ENCODE measurements around the gene UQCC2.

Gene UQCC2

GRCh38 chr6:33723371-33724085 lies 12.0 kb upstream of the UQCC2 start:
- no peak overlapping the region for H2BK120ac ChIP-seq (ENCODE audit: low read depth, low read length)
- H3K27ac ChIP-seq (replicated peaks; ENCODE audit: low read length), result no peak overlapping the region
- no peaks in the 10 kb centered on the region for H3K79me1 ChIP-seq (ENCODE audit: low read depth, low read length)
- H2BK5ac ChIP-seq (ENCODE audit: low read length), result no peak overlapping the region
- H3K18ac ChIP-seq (ENCODE audit: low read length), result no peak overlapping the region
- peaks cover 0 to 2% of the 10 kb centered on the region in 2 donors for H3K4me1 ChIP-seq (ENCODE audit: control insufficient read depth in 2 of 2, insufficient read depth in 1 of 2, low read depth in 1 of 2, low read length in 2 of 2)
- peak overlapping the region; percentile 33 for H3K9ac ChIP-seq (ENCODE audit: low read depth, low read length, poor library complexity)
- no peak overlapping the region for H3K14ac ChIP-seq (ENCODE audit: low read length)
- no peak for DNase-seq (ENCODE audit: low spot score)
- H3K4ac ChIP-seq (ENCODE audit: low read length), result no peak overlapping the region
- H3K4me3 ChIP-seq (ENCODE audit: low read length in 2 of 2), result no peak overlapping the region
- peak overlapping the region; percentile 8 for H3K23ac ChIP-seq (ENCODE audit: low read depth, low read length, poor library complexity)
- H3K4me2 ChIP-seq (ENCODE audit: insufficient read depth, low read length, poor library complexity, severe bottlenecking), result no peak overlapping the region
- H2BK15ac ChIP-seq (ENCODE audit: low read length), result no peak overlapping the region
- no peak overlapping the region for H4K91ac ChIP-seq (ENCODE audit: low read depth, low read length, poor library complexity)
- H3K9me3 ChIP-seq (replicated peaks in 1 of 2; ENCODE audit: control insufficient read depth in 2 of 2, insufficient read depth in 1 of 2, low read depth in 1 of 2, low read length in 2 of 2), result no peaks in the 10 kb centered on the region
- no CpG with 5 or more reads among the region's 3 CpGs for WGBS, 2 donors (ENCODE audit: extremely low coverage in 2 of 2, insufficient read length in 2 of 2, insufficient replicate concordance in 1 of 2)
- peaks cover 0 to 35% (median 0%) of the 10 kb centered on the region in 3 experiments for H3K27me3 ChIP-seq (ENCODE audit: control insufficient read depth in 3 of 3, insufficient read depth in 3 of 3, low read depth in 1 of 3, low read length in 3 of 3)
- no peaks in the 10 kb centered on the region for H3K36me3 ChIP-seq (replicated peaks in 1 of 2; ENCODE audit: control insufficient read depth in 2 of 2, insufficient read depth in 2 of 2, low read length in 2 of 2)
- no peak overlapping the region for H2AFZ ChIP-seq (ENCODE audit: low read length)
- no peak overlapping the region for H4K8ac ChIP-seq (ENCODE audit: low read depth, low read length)
- no peak overlapping the region for H2AK5ac ChIP-seq (ENCODE audit: low read depth, low read length)
- H2BK12ac ChIP-seq (ENCODE audit: low read length), result no peak overlapping the region

- Histone ChIP-seq H3K9me3 (replicated peaks in 1 of 2; ENCODE audit: control insufficient read depth in 2 of 2, insufficient read depth in 1 of 2, low read depth in 1 of 2, low read length in 2 of 2) (no peaks in the 10 kb centered on the region), H4K8ac (ENCODE audit: low read depth, low read length) (no peak overlapping the region), H3K27me3 (ENCODE audit: control insufficient read depth in 3 of 3, insufficient read depth in 3 of 3, low read depth in 1 of 3, low read length in 3 of 3) (peaks cover 0 to 34% (median 0%) of the 10 kb centered on the region in 3 experiments), H2AFZ (ENCODE audit: low read length) (no peak overlapping the region), H2BK5ac (ENCODE audit: low read length) (no peak overlapping the region), H3K36me3 (replicated peaks in 1 of 2; ENCODE audit: control insufficient read depth in 2 of 2, insufficient read depth in 2 of 2, low read length in 2 of 2) (no peaks in the 10 kb centered on the region), H3K9ac (ENCODE audit: low read depth, low read length, poor library complexity) (no peak overlapping the region), H3K14ac (ENCODE audit: low read length) (no peak overlapping the region), H2BK15ac (ENCODE audit: low read length) (no peak overlapping the region), H3K27ac (replicated peaks; ENCODE audit: low read length) (no peak overlapping the region), H2BK12ac (ENCODE audit: low read length) (no peak overlapping the region), H3K4me2 (ENCODE audit: insufficient read depth, low read length, poor library complexity, severe bottlenecking) (no peak overlapping the region), H3K4ac (ENCODE audit: low read length) (no peak overlapping the region), H3K23ac (ENCODE audit: low read depth, low read length, poor library complexity) (no peak overlapping the region), H2AK5ac (ENCODE audit: low read depth, low read length) (no peak overlapping the region), H2BK120ac (ENCODE audit: low read depth, low read length) (no peak overlapping the region), H3K4me3 (ENCODE audit: low read length in 2 of 2) (no peak overlapping the region), H3K18ac (ENCODE audit: low read length) (no peak overlapping the region), H3K79me1 (ENCODE audit: low read depth, low read length) (no peaks in the 10 kb centered on the region), H4K91ac (ENCODE audit: low read depth, low read length, poor library complexity) (no peak overlapping the region), H3K4me1 (ENCODE audit: control insufficient read depth in 2 of 2, insufficient read depth in 1 of 2, low read depth in 1 of 2, low read length in 2 of 2) (peaks cover 0 to 2% of the 10 kb centered on the region in 2 donors)
- no CpG with 5 or more reads among the region's 5 CpGs for WGBS, 2 donors (ENCODE audit: extremely low coverage in 2 of 2, insufficient read length in 2 of 2, insufficient replicate concordance in 1 of 2)
- no peak for DNase-seq (ENCODE audit: low spot score)
Observed at GRCh38 chr6:33722103-33722623, 10.7 kb upstream of the UQCC2 start.

- no peaks in the 10 kb centered on the region for H3K9me3 ChIP-seq (replicated peaks in 1 of 2; ENCODE audit: control insufficient read depth in 2 of 2, insufficient read depth in 1 of 2, low read depth in 1 of 2, low read length in 2 of 2)
- H3K4me2 ChIP-seq (ENCODE audit: insufficient read depth, low read length, poor library complexity, severe bottlenecking), result no peak overlapping the region
- DNase-seq (ENCODE audit: low spot score), result no peak
- no peaks in the 10 kb centered on the region for H3K79me1 ChIP-seq (ENCODE audit: low read depth, low read length)
- no peak overlapping the region for H3K9ac ChIP-seq (ENCODE audit: low read depth, low read length, poor library complexity)
- H2BK12ac ChIP-seq (ENCODE audit: low read length), result no peak overlapping the region
- no peak overlapping the region for H4K91ac ChIP-seq (ENCODE audit: low read depth, low read length, poor library complexity)
- no peak overlapping the region for H2BK120ac ChIP-seq (ENCODE audit: low read depth, low read length)
- no peak overlapping the region for H3K14ac ChIP-seq (ENCODE audit: low read length)
- H3K36me3 ChIP-seq (replicated peaks in 1 of 2; ENCODE audit: control insufficient read depth in 2 of 2, insufficient read depth in 2 of 2, low read length in 2 of 2), result no peaks in the 10 kb centered on the region
- H2BK15ac ChIP-seq (ENCODE audit: low read length), result no peak overlapping the region
- no CpG with 5 or more reads among the region's 5 CpGs for WGBS, 2 donors (ENCODE audit: extremely low coverage in 2 of 2, insufficient read length in 2 of 2, insufficient replicate concordance in 1 of 2)
- peaks cover 0 to 2% of the 10 kb centered on the region in 2 donors for H3K4me1 ChIP-seq (ENCODE audit: control insufficient read depth in 2 of 2, insufficient read depth in 1 of 2, low read depth in 1 of 2, low read length in 2 of 2)
- H4K8ac ChIP-seq (ENCODE audit: low read depth, low read length), result no peak overlapping the region
- no peak overlapping the region for H2BK5ac ChIP-seq (ENCODE audit: low read length)
- no peak overlapping the region for H2AK5ac ChIP-seq (ENCODE audit: low read depth, low read length)
- no peak overlapping the region for H3K23ac ChIP-seq (ENCODE audit: low read depth, low read length, poor library complexity)
- peaks cover 0 to 33% (median 0%) of the 10 kb centered on the region in 3 experiments for H3K27me3 ChIP-seq (ENCODE audit: control insufficient read depth in 3 of 3, insufficient read depth in 3 of 3, low read depth in 1 of 3, low read length in 3 of 3)
- no peak overlapping the region for H3K4me3 ChIP-seq (ENCODE audit: low read length in 2 of 2)
- H3K4ac ChIP-seq (ENCODE audit: low read length), result no peak overlapping the region
- no peak overlapping the region for H2AFZ ChIP-seq (ENCODE audit: low read length)
- H3K18ac ChIP-seq (ENCODE audit: low read length), result no peak overlapping the region
- no peak overlapping the region for H3K27ac ChIP-seq (replicated peaks; ENCODE audit: low read length)
Observed at GRCh38 chr6:33721508-33721907, 10.0 kb upstream of the UQCC2 start.

GRCh38 chr6:33720998-33721397 lies 9.5 kb upstream of the UQCC2 start:
- H3K79me1 ChIP-seq (ENCODE audit: low read depth, low read length), result no peaks in the 10 kb centered on the region
- no CpG with 5 or more reads among the region's 1 CpG for WGBS, 2 donors (ENCODE audit: extremely low coverage in 2 of 2, insufficient read length in 2 of 2, insufficient replicate concordance in 1 of 2)
- no peak for DNase-seq (ENCODE audit: low spot score)
- H2BK12ac ChIP-seq (ENCODE audit: low read length), result no peak overlapping the region
- no peak overlapping the region for H2AK5ac ChIP-seq (ENCODE audit: low read depth, low read length)
- H2BK15ac ChIP-seq (ENCODE audit: low read length), result no peak overlapping the region
- peaks cover 0 to 2% of the 10 kb centered on the region in 2 donors for H3K4me1 ChIP-seq (ENCODE audit: control insufficient read depth in 2 of 2, insufficient read depth in 1 of 2, low read depth in 1 of 2, low read length in 2 of 2)
- H3K27me3 ChIP-seq (ENCODE audit: control insufficient read depth in 3 of 3, insufficient read depth in 3 of 3, low read depth in 1 of 3, low read length in 3 of 3), result peaks cover 0 to 33% (median 0%) of the 10 kb centered on the region in 3 experiments
- no peak overlapping the region for H4K91ac ChIP-seq (ENCODE audit: low read depth, low read length, poor library complexity)
- no peak overlapping the region for H3K18ac ChIP-seq (ENCODE audit: low read length)
- no peak overlapping the region for H2AFZ ChIP-seq (ENCODE audit: low read length)
- H3K4me2 ChIP-seq (ENCODE audit: insufficient read depth, low read length, poor library complexity, severe bottlenecking), result no peak overlapping the region
- no peak overlapping the region for H3K27ac ChIP-seq (replicated peaks; ENCODE audit: low read length)
- H3K23ac ChIP-seq (ENCODE audit: low read depth, low read length, poor library complexity), result no peak overlapping the region
- no peak overlapping the region for H2BK120ac ChIP-seq (ENCODE audit: low read depth, low read length)
- H3K9me3 ChIP-seq (replicated peaks in 1 of 2; ENCODE audit: control insufficient read depth in 2 of 2, insufficient read depth in 1 of 2, low read depth in 1 of 2, low read length in 2 of 2), result no peaks in the 10 kb centered on the region
- H3K14ac ChIP-seq (ENCODE audit: low read length), result no peak overlapping the region
- H3K36me3 ChIP-seq (replicated peaks in 1 of 2; ENCODE audit: control insufficient read depth in 2 of 2, insufficient read depth in 2 of 2, low read length in 2 of 2), result no peaks in the 10 kb centered on the region
- H3K4ac ChIP-seq (ENCODE audit: low read length), result no peak overlapping the region
- H3K4me3 ChIP-seq (ENCODE audit: low read length in 2 of 2), result no peak overlapping the region
- no peak overlapping the region for H4K8ac ChIP-seq (ENCODE audit: low read depth, low read length)
- no peak overlapping the region for H3K9ac ChIP-seq (ENCODE audit: low read depth, low read length, poor library complexity)
- H2BK5ac ChIP-seq (ENCODE audit: low read length), result no peak overlapping the region
